Measurements from ENCODE around the gene IFNGR2. TPM values are rescaled to one million over a fixed set of nuclear protein-coding genes. Genes with fewer than 3 reads are reported as not detected.

The IFNGR2 gene
- total and polyA plus RNA-seq, 2 of the 8 experiments (the other 6 are each of a cell fraction or from before 2014, with no cell fraction given): 36.0 to 46.4 TPM

GRCh38 chr21:33481314-33481943 lies 78.2 kb downstream of the IFNGR2 start:
- CTCF ChIA-PET (ENCODE audit: partially characterized antibody): interaction anchor here (0.9 to 1.4 kb wide), 3 partner anchors 10 to 33 kb away, joined by 3 to 4 read pairs (median 3); partner anchors contain the start of gene DNAJC28

More at GRCh38 chr21:33481314-33481943, 78.2 kb downstream of the IFNGR2 start:
- DNase-seq (ENCODE audit: low read depth in 1 of 2, low spot score in 2 of 2) (no peak), FAIRE-seq (no peak)
- Histone ChIP-seq H4K20me1 (replicated peaks in 1 of 2; ENCODE audit: control insufficient read depth in 1 of 2, insufficient read depth in 2 of 2, low read length in 2 of 2) (peaks cover 2% of the 10 kb centered on the region in 2 experiments), H3K36me3 (ENCODE audit: control insufficient read depth in 2 of 4, insufficient read depth in 4 of 4, low read length in 3 of 4) (no peaks in the 10 kb centered on the region), H2BK12ac (ENCODE audit: low read depth, low read length) (peak overlapping the region; percentile 97; the same call in 1 of the 2 replicates), H3K18ac (ENCODE audit: extremely low read depth, low read length) (no peak overlapping the region; the same call in 1 of the 2 replicates), H2BK20ac (ENCODE audit: low read length) (0 out of 2 replicates have a peak overlapping the region, but pooled peaks have one; percentile 34), H3K9ac (replicated peaks in 1 of 4; ENCODE audit: extremely low read depth in 1 of 4, low read depth in 3 of 4, low read length in 3 of 4) (no peak overlapping the region), H4K91ac (replicated peaks; ENCODE audit: insufficient read length, low read length) (no peak overlapping the region), H3K27me3 (replicated peaks in 1 of 4; ENCODE audit: control insufficient read depth in 3 of 4, extremely low read depth in 1 of 4, insufficient read depth in 3 of 4, low read length in 3 of 4) (no peaks in the 10 kb centered on the region), H4K5ac (ENCODE audit: insufficient read length, low read depth, low read length) (no peak overlapping the region), H3K4ac (replicated peaks; ENCODE audit: insufficient read length, low read depth, low read length) (no peak overlapping the region), H3K27ac (ENCODE audit: low read depth, low read length) (no peak overlapping the region), H3K4me1 (replicated peaks in 1 of 4; ENCODE audit: control insufficient read depth in 3 of 4, insufficient read depth in 4 of 4, low read length in 3 of 4) (0 out of 7 replicates have a peak, but pooled peaks cover 0 to 6% (median 0%) of the 10 kb centered on the region in 4 experiments), H3K4me3 (ENCODE audit: extremely low read depth in 1 of 4, insufficient read depth in 2 of 4, low read depth in 3 of 4, low read length in 4 of 4) (no peak overlapping the region), H3K79me2 (ENCODE audit: control insufficient read depth in 1 of 2, insufficient read depth in 2 of 2, low read length in 2 of 2) (peaks cover 0 to 5% of the 10 kb centered on the region in 2 experiments; a peak in 1 of 4 replicates), H3K23ac (ENCODE audit: insufficient read length) (no peak overlapping the region), H4K8ac (ENCODE audit: extremely low read depth, insufficient read depth, low read length) (no peak overlapping the region), H3K79me1 (ENCODE audit: low read depth, low read length) (no peaks in the 10 kb centered on the region), H2AK5ac (ENCODE audit: low read depth, low read length) (peak overlapping the region; percentile 85; the same call in 1 of the 2 replicates), H2BK15ac (ENCODE audit: low read length) (0 out of 2 replicates have a peak overlapping the region, but pooled peaks have one; percentile 83), H2BK120ac (replicated peaks; ENCODE audit: low read depth, low read length) (no peak overlapping the region), H3K14ac (ENCODE audit: insufficient read length) (no peak overlapping the region), H2AFZ (ENCODE audit: low read length) (no peak overlapping the region), H3K23me2 (ENCODE audit: low read depth, low read length) (peaks cover 10% of the 10 kb centered on the region), H3K9me3 (ENCODE audit: insufficient read depth in 2 of 2, low read depth in 1 of 2, low read length in 1 of 2) (no peaks in the 10 kb centered on the region), H3K56ac (replicated peaks; ENCODE audit: insufficient read length, low read depth, low read length) (no peak overlapping the region), H2BK5ac (ENCODE audit: low read depth, low read length) (no peak overlapping the region), H3K4me2 (ENCODE audit: insufficient read depth in 1 of 2, low read depth in 2 of 2, low read length in 2 of 2) (no peak overlapping the region; a peak in 1 of 4 replicates)
- no peak for TF ChIP-seq HDAC6 (IDR thresholded peaks at IDR 0.05; ENCODE audit: low read depth, low read length)
- TF ChIP-seq, protein P1, sequence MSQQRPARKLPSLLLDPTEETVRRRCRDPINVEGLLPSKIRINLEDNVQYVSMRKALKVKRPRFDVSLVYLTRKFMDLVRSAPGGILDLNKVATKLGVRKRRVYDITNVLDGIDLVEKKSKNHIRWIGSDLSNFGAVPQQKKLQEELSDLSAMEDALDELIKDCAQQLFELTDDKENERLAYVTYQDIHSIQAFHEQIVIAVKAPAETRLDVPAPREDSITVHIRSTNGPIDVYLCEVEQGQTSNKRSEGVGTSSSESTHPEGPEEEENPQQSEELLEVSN (IDR thresholded peaks at IDR 0.05): no peak
- POLR2A ChIA-PET (ENCODE audit: partially characterized antibody): interaction anchor here (0.7 to 4.2 kb wide), 4 partner anchors 9 to 35 kb away, joined by 3 to 30 read pairs (median 7); partner anchors contain the start of gene DNAJC28
- WGBS, 2 experiments (ENCODE audit: extremely low coverage in 1 of 2, insufficient coverage in 1 of 2, insufficient read length in 1 of 2, insufficient replicate concordance in 2 of 2, low coverage in 1 of 2, low lambda C conversion rate in 2 of 2, missing lambda C conversion rate in 1 of 2): 81% methylated on average over 9 of the region's 9 CpGs; no CpG with 5 or more reads in 1 of the 2 experiments
